ENCODE data around the gene HOXB8.

The HOXB8 gene

DNA sequence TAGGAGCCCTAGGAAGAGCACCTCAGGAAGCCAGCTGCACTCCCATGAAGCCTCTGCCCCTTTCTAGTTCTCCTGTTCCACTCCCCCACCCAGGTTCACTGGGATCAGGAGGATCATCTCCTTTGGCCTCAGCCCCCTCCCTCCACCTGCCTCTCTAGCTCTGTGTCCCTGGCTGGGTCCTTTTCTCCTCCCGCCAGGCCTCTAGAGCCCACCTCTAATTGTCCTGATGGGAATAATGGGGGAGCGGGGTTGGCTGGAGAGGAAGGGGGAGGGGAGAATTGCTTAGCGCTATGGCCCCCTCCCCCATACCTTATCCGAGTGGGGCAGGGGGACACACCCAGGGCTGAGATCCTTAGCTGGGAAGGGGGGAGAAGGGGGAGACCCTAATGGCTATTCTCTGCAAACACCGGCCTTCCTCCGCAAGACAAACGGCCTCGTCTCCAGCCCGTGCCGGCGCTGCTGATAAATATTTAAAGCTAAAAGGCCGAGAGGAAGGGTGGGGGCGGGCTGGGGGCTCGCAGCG lies 5.3 kb downstream of the HOXB8 start:
- in situ Hi-C loops (cut with MboI; ENCODE audit: low pct_unique_long_range_greater_than_20kb, low sequenced_read_pairs, unreplicated experiment): loop anchor here (10.0 kb wide), 1 partner anchor 115 kb away; the partner anchor contains the start of genes HOXB13, PRAC1 and PRAC2
- TF ChIP-seq CTCF (IDR thresholded peaks at IDR 0.05; ENCODE audit: extremely low read depth, insufficient read depth, missing control alignments): no peak
- no peak for DNase-seq (ENCODE audit: low spot score)

DNA sequence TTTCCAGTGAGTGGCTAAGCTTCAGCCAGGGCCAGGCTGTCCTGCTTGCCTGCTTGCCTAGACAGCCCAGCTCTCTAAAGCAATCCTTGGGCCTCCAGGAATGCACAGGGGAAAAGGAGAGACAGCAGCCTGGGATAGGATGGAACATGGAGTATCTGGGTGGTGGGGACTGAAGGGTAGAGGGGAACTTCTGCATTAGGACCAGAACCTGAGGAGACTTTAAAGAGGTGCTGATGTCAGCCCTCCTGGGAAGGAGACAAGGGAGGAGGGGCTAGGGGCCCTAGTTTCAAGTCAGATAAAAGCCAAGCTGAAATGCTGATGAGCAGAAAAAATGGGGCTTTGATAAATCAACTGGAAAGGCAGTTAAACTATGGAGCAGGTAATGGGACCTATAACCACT lies 6.1 kb downstream of the HOXB8 start:
- in situ Hi-C loops (cut with MboI; ENCODE audit: low pct_unique_long_range_greater_than_20kb, low sequenced_read_pairs, unreplicated experiment): no loop called here
- TF ChIP-seq CTCF (IDR thresholded peaks at IDR 0.05; ENCODE audit: extremely low read depth, insufficient read depth, missing control alignments): no peak
- DNase-seq (ENCODE audit: low spot score): no peak

DNA sequence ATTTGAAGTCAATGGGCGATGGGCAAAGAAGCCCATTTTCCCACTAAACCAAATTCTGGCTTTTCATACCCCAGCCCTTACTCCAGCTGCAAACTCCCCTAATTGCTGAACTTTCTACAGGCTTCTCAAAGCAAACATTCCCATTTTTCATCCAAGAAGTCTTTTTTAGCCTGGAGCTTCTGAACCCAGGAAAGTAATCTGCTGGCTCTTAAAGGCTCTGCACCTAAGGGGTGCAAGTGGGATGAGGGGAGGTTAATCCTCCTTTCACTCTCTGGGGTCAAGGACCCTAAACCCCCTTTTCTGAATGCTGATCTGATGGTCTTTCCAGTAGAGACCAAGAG lies 6.6 kb downstream of the HOXB8 start:
- in situ Hi-C loops (cut with MboI; ENCODE audit: low pct_unique_long_range_greater_than_20kb, low sequenced_read_pairs, unreplicated experiment): no loop called here
- TF ChIP-seq CTCF (IDR thresholded peaks at IDR 0.05; ENCODE audit: extremely low read depth, insufficient read depth, missing control alignments): no peak

GRCh38 chr17:48606892-48607614 lies 8.0 kb downstream of the HOXB8 start:
- in situ Hi-C loops (cut with MboI; ENCODE audit: low pct_unique_long_range_greater_than_20kb, low sequenced_read_pairs, unreplicated experiment): no loop called here
- no peak for TF ChIP-seq CTCF (IDR thresholded peaks at IDR 0.05; ENCODE audit: extremely low read depth, insufficient read depth, missing control alignments)
- no peak for DNase-seq (ENCODE audit: low spot score)

More for the DNA sequence above, 6.6 kb downstream of the HOXB8 start:
- no peak for DNase-seq (ENCODE audit: low spot score)

DNA sequence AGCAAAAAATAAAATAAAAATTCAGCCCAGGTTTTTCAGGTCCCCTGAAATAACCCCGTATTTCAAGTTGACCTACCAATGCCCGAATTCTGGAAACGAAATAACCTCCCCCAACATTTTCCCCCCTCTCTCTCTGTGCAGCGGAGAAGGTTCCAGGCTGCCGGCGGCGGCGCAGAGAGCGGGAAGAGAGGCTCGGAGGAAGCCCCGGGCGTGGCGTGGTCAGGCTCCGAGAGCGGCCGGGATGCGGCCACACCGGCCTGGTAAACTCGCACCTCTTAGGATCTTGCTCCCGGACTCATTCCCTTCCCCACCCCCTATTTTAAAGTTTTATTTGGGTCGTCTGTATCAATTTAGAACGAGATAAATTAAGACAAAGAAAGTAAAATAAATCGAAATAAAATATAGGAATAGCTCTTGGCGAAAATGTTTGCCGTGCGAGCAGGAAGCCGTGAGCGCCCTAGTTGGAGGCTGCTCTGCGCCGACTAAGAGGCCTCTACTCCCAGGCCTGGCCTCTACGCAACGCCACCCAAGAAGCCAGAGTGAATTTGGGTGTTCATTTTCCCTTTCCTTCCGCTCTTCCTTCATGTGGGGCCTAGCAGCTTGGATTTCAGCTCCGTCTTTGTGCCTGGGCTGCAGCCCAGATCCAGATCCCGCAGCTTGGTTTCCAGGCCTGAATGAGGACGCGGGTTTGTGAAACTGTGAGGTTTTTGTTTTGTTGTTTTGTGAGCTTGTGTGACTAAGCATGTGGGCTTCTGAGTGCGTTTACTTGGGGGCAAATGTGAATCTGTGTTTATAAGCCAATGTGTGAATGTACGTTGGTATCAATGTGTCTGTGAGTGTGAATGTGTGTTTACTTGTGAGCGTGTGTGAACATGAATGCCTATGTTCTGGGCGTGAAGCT lies 8.9 kb downstream of the HOXB8 start:
- TF ChIP-seq CTCF (IDR thresholded peaks at IDR 0.05; ENCODE audit: extremely low read depth, insufficient read depth, missing control alignments): no peak
- in situ Hi-C loops (cut with MboI; ENCODE audit: low pct_unique_long_range_greater_than_20kb, low sequenced_read_pairs, unreplicated experiment): no loop called here
- DNase-seq (ENCODE audit: low spot score): no peak

GRCh38 chr17:48605409-48605919 lies 9.6 kb downstream of the HOXB8 start:
- in situ Hi-C loops (cut with MboI; ENCODE audit: low pct_unique_long_range_greater_than_20kb, low sequenced_read_pairs, unreplicated experiment): no loop called here
- no peak for TF ChIP-seq CTCF (IDR thresholded peaks at IDR 0.05; ENCODE audit: extremely low read depth, insufficient read depth, missing control alignments)
- DNase-seq (ENCODE audit: low spot score): no peak
